Psoas muscle (tissue), 8 donors: Measurements from ENCODE around the gene B4GALT2. TPM values are rescaled to one million over a fixed set of nuclear protein-coding genes. Genes with fewer than 3 reads are reported as not detected.

Source experiments
- ATAC-seq, 4 donors: fragments of 200-7000 bp; cut with Tn5 transposase; one replicate each; pipeline ENCODE4 v1.9.1; 2020; ENCODE audit warnings: moderate library complexity in 3 of 4, mild to moderate bottlenecking in 2 of 4
- DNase-seq, 2 donors: peaks; one replicate each; pipeline ENCODE4 v3.0.0-alpha.2; 2020
- H3K27ac ChIP-seq: fragments of 200-600 bp; one replicate; pipeline ENCODE4 v1.8.0; 2022
- H3K27me3 ChIP-seq, 3 donors: fragments of 200-600 bp in 1 of 3; one replicate each; pipeline versions ENCODE4 v1.6.1 to v1.8.0; 2013 to 2022; ENCODE audit warnings: low read length in 2 of 3, mild to moderate bottlenecking in 2 of 3, moderate library complexity in 1 of 3; ENCODE audit not compliant: insufficient read depth in 3 of 3
- H3K36me3 ChIP-seq, 2 donors: fragments of 200-600 bp in 1 of 2; one replicate each; pipeline versions ENCODE4 v1.6.1 to v1.8.0; 2013 to 2022; ENCODE audit warnings: low read depth in 1 of 2, mild to moderate bottlenecking in 1 of 2, moderate library complexity in 1 of 2; ENCODE audit not compliant: insufficient read depth in 1 of 2
- H3K4me1 ChIP-seq: fragments of 200-600 bp; one replicate; pipeline ENCODE4 v1.8.0; 2022
- H3K4me3 ChIP-seq: fragments of 200-600 bp; one replicate; pipeline ENCODE4 v1.8.0; 2022; ENCODE audit warnings: mild to moderate bottlenecking
- H3K9me3 ChIP-seq: fragments of 200-600 bp; one replicate; pipeline ENCODE4 v1.8.0; 2022
- WGBS, 3 donors: extraction: QIAGEN DNeasy Blood & Tissue Kit; methylation state at CpG; one replicate each; pipeline versions ENCODE4 v1.1.6 to v1.1.7; 2013; 5-methylcytosine and 5-hydroxymethylcytosine counted together
- intact Hi-C, 2 donors: fragments of 100-400 bp; cut with DNase I; formaldehyde crosslinking; loops; one replicate each; pipeline versions ENCODE4 v1.11.0 to v1.14.2; 2022
- polyA plus RNA-seq, 3 donors: library from polyadenylated mRNA; stranded (reverse); fragments of 200-250 nt; gene quantifications; one replicate each; pipeline ENCODE4 v1.2.3, GENCODE V29; 2013
- total RNA-seq, 4 donors: library from RNA; stranded (reverse); fragmentation: NEBNext Ultra II Directional in 2 of 4; extraction: Animal tissue kit (Norgen Biotek cat#: 25700) in 2 of 4; gene quantifications; one replicate each; pipeline versions ENCODE4 v1.2.1 to v1.2.4, GENCODE V29; 2021 to 2023
- TF ChIP-seq, protein P1 (sequence below): fragments of 200-600 bp; IDR thresholded peaks from one replicate; pipeline ENCODE4 v1.8.0; 2022; ENCODE audit warnings: antibody characterized with exemption
- donor health status: healthy with polysubstance abuse.
- donor health status: DM: no; HTN: no; CAD: no; lungs with moderate emphysema.
- donor health status: Bipolar disorder and iron deficiency.
- donor health status: healthy.
- donor health status: DM: yes; HTN: yes; CAD: no.
- donor health status: DM: no; HTN: no; CAD: no.
- donor health status: DM: no; HTN: no; CAD: no.
- donor health status: DM: yes; HTN: yes; CAD: no.

B4GALT2 gene
- total and polyA plus RNA-seq, 7 donors: 33.5 to 81.0 (median 54.9) TPM

DNA sequence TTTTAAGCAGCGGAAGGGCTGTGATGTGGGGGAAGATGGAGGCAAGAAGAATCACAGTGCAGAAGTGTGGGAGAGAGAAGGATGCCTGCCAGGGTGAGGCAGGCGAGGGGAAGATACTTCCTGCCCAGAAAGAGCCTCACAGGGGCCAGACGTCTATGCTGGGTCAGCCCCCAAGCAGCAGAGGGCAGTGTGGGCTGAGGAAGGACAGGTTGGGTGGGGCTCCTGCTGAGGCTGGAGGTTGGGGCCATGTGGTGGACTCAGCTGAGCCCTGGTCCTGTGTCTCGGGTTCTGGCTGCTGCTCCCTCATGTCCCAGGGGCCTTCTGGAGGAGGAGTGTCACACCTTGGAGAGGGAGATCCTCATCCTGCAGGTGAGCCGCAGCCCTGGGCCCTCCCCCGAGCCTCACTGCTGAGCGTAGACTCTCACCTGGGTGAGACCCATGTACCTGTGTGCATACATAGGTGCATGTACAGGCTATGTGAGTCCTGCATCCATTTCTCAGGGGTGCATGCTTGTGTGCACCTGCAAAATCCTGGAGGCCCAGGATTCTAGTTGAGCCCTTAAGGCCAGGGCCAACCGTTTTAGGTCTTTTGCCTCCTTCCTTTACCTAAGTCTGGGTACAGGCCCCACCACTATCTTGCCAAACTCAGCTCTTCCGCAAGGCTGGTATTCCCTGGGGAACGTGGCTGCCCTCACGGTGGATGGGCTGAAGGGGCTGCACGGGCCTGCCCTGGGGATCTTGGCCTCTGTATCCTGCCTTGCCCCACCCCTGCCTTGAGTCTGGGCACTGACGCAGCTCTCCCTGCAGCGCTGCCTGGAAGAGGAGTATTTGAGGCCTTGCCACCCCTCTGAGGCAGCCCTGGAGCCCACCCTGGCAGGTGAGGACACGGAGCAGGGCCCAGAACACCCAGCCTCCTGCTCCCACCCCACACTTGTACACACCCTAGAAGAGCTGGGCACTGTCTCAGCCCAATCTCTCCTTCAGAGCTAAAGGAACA is 16.1 kb downstream of the B4GALT2 start:
- no peaks in the 10 kb centered on the region for H3K36me3 ChIP-seq
- no peak for ATAC-seq
- no peak overlapping the region for H3K27ac ChIP-seq
- WGBS, 3 donors: 81 to 83% (median 83%) methylated on average over 15 of the region's 15 CpGs
- H3K4me1 ChIP-seq: peaks cover 6% of the 10 kb centered on the region
- DNase-seq: no peak
- H3K4me3 ChIP-seq: no peak overlapping the region
- intact Hi-C loops: no loop called here
- H3K9me3 ChIP-seq: no peaks in the 10 kb centered on the region
- TF ChIP-seq, protein P1, sequence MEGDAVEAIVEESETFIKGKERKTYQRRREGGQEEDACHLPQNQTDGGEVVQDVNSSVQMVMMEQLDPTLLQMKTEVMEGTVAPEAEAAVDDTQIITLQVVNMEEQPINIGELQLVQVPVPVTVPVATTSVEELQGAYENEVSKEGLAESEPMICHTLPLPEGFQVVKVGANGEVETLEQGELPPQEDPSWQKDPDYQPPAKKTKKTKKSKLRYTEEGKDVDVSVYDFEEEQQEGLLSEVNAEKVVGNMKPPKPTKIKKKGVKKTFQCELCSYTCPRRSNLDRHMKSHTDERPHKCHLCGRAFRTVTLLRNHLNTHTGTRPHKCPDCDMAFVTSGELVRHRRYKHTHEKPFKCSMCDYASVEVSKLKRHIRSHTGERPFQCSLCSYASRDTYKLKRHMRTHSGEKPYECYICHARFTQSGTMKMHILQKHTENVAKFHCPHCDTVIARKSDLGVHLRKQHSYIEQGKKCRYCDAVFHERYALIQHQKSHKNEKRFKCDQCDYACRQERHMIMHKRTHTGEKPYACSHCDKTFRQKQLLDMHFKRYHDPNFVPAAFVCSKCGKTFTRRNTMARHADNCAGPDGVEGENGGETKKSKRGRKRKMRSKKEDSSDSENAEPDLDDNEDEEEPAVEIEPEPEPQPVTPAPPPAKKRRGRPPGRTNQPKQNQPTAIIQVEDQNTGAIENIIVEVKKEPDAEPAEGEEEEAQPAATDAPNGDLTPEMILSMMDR: no peak
- no peaks in the 10 kb centered on the region for H3K27me3 ChIP-seq

DNA sequence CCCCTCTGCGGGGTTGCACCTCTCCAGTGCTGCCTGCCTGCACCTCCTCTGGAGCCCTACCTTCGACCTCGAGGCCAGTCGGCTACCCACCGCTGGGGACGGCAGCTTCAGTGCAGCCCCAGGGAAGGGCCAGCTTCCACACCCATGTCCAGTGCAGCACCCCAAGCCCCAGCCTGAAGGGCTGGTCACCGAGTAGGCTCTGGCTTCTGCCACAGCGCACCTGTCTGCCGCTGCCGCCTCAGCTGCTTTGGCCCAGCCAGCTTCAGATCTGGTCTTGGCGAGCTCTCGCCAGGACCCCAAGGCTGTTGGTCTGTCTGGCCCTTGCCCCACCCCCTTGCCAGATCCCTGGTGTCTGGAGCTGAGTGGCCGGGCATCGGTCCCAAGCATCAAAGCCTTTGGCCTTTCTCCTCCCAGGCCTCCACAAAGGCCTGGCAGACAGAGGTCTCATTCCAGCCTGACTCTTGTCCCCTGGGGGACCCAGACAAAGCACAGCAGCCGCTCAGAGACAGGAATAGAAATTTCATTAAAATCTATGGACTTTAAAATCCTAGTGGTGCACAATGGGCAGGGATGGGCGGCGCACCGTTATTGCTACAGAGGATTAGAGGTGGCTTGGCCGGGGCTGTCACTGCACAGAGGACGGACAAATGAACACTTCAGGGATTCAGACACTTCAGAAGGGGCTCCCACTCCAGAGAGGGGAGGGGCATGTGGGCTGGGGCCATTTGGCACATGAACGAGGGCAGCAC is 17.1 kb downstream of the B4GALT2 start:
- whole genome bisulfite sequencing, 3 donors: 63 to 67% (median 66%) methylated on average over 21 of the region's 21 CpGs
- TF ChIP-seq, protein P1: no peak
- Histone ChIP-seq H3K27ac (no peak overlapping the region), H3K27me3 (no peaks in the 10 kb centered on the region), H3K9me3 (no peaks in the 10 kb centered on the region), H3K36me3 (no peaks in the 10 kb centered on the region), H3K4me1 (peaks cover under 1% of the 10 kb centered on the region), H3K4me3 (no peak overlapping the region)
- ATAC-seq (no peak), DNase-seq (no peak)
- intact Hi-C loops: no loop called here

DNA sequence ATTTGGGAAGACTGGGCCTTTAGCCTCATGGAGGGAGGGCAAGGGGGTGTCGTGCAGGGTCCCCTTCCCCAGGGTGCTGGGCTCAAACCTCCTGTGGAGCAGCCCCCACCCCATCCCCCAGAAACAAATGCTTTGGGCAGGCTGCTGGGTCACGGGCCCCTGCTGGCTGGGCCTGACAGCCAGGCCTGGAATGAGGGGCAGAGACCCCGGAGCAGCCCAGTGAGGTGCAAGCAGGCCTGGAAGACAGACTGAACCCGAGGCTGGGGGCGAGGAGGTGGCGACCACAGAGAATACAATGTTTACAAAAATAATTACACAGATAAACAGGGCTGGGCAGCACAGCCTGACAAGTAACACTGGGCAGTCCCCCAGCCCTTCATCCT is 17.7 kb downstream of the B4GALT2 start:
- H3K36me3 ChIP-seq: no peaks in the 10 kb centered on the region
- DNase-seq (no peak), ATAC-seq (no peak)
- H3K27ac ChIP-seq: no peak overlapping the region
- TF ChIP-seq, protein P1: no peak
- no peaks in the 10 kb centered on the region for H3K4me1 ChIP-seq
- intact Hi-C loops: no loop called here
- H3K9me3 ChIP-seq: no peaks in the 10 kb centered on the region
- H3K27me3 ChIP-seq: no peaks in the 10 kb centered on the region
- H3K4me3 ChIP-seq: no peak overlapping the region
- WGBS, 3 donors: 65 to 78% (median 69%) methylated on average over 6 of the region's 6 CpGs

DNA sequence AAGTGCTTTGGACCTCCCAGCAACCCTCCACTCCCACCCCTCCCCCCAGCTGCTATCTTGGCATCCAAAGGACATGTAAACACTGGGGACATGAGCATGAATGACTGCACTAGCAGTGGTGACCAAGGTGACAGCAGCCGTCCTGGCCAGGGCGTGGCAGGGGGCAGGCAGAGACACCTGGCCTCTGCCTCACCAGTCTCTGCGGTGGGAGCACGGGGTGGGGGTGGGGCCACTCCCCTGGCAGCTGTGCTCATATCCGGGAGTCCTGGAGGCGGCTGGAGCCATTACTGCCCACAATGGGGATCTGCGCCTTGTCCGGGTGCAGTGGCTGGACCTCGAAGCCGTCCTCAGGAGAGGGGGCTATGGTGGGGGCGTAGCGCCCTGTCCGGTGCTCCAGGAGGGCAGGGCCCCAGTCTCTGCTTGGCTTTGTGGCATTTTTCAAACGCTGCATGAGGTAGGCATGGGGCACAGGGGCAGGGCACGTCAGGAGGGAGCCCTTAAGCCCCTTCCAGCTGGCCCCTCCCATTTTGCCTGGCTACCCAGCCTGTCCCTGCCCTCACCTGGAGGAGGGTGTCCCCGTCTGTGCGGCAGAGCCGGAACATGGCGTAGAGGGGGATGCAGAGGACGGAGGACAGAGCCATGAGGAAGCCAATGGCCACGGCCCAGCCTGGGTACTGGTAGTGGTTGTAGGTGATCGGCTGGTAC is 18.4 kb downstream of the B4GALT2 start:
- H3K27me3 ChIP-seq: no peaks in the 10 kb centered on the region
- 73 to 78% (median 74%) methylated on average over 20 to 22 of the region's 22 CpGs for WGBS, 3 donors
- intact Hi-C loops: no loop called here
- no peak for DNase-seq
- H3K27ac ChIP-seq: no peak overlapping the region
- no peaks in the 10 kb centered on the region for H3K36me3 ChIP-seq
- no peaks in the 10 kb centered on the region for H3K9me3 ChIP-seq
- TF ChIP-seq, protein P1: no peak
- no peak overlapping the region for H3K4me3 ChIP-seq
- no peak for ATAC-seq
- no peaks in the 10 kb centered on the region for H3K4me1 ChIP-seq
